Type B pancreatic cell (in vitro differentiated cells): ENCODE results near the gene NRP1. TPM values are rescaled to one million over a fixed set of nuclear protein-coding genes. Genes with fewer than 3 reads are reported as not detected.
A peak's percentile ranks its signal among the peaks of the same experiment; 100 is the strongest.

Source experiments
- DNase-seq: peaks from one replicate; pipeline ENCODE4 v3.0.0; 2021; ENCODE audit warnings: mixed read lengths; ENCODE audit not compliant: unreplicated experiment; ENCODE audit errors: extremely low spot score
- H3K27ac Mint-ChIP-seq: 2 replicates; pipeline ENCODE4 v1.8.0; 2021; ENCODE audit warnings: mild to moderate bottlenecking, mixed read lengths
- H3K27me3 Mint-ChIP-seq: 2 replicates; pipeline ENCODE4 v1.8.0; 2021; ENCODE audit warnings: mixed read lengths
- H3K36me3 Mint-ChIP-seq: 2 replicates; pipeline ENCODE4 v1.8.0; 2021; ENCODE audit warnings: mixed read lengths
- H3K4me1 Mint-ChIP-seq: one replicate; pipeline ENCODE4 v1.8.0; 2021; ENCODE audit warnings: mixed read lengths; ENCODE audit not compliant: unreplicated experiment
- H3K4me3 Mint-ChIP-seq: 2 replicates; pipeline ENCODE4 v1.8.0; 2021; ENCODE audit warnings: mild to moderate bottlenecking, mixed read lengths
- H3K9me3 Mint-ChIP-seq: 2 replicates; pipeline ENCODE4 v1.8.0; 2021; ENCODE audit warnings: mixed read lengths
- total RNA-seq: library from RNA; stranded (reverse); gene quantifications from 2 replicates; pipeline ENCODE4 v1.2.1, GENCODE V29; 2021; ENCODE audit warnings: low replicate concordance
- TF ChIP-seq, protein P1 (sequence below): fragments of 200-600 bp; sonication (generic); conservative IDR thresholded peaks from 2 replicates; pipeline ENCODE4 v1.5.0; 2021; ENCODE audit warnings: antibody characterized with exemption, mild to moderate bottlenecking

The NRP1 gene
- total RNA-seq, 1 donor from 2014 or later, result 70.7 TPM

DNA sequence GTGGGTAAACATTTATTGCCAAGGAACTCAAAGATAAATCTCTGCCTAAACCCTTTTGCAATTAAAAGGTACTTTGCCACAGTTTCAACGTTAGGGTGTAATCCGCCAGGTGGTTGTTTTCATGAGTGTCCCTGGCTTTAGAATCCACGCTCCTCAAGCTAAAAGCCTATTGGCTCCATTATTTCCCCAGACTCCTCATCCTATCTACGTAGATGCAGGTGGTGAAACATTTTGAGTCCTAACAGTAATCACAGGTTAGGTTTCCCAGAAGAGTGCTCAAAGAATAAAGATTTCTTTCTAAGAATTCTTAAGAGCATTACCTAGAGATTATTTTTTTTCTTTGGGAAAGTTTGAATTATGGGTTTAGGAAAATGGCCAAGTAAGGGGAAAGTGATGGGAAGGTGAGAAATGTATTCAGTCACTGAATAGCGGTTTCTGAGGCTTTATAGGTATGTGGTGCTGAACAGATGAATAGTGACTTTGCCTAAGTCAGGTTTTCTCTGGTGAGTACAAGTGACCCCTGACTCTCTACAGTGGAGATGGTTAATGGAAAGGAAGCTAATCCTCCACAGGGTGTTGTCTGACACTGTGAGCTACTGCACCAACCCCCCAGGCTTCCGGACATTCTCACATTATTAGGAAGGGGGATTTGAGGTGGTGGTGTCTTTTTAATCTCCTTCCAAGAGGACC lies 60.2 kb downstream of the NRP1 start:
- Mint-ChIP-seq H3K4me1 (peaks cover 32% of the 10 kb centered on the region), H3K27ac (no peak overlapping the region), H3K27me3 (no peaks in the 10 kb centered on the region), H3K9me3 (no peaks in the 10 kb centered on the region), H3K4me3 (no peak overlapping the region), H3K36me3 (peaks cover 14% of the 10 kb centered on the region)
- DNase-seq, result no peak
- TF ChIP-seq, protein P1, sequence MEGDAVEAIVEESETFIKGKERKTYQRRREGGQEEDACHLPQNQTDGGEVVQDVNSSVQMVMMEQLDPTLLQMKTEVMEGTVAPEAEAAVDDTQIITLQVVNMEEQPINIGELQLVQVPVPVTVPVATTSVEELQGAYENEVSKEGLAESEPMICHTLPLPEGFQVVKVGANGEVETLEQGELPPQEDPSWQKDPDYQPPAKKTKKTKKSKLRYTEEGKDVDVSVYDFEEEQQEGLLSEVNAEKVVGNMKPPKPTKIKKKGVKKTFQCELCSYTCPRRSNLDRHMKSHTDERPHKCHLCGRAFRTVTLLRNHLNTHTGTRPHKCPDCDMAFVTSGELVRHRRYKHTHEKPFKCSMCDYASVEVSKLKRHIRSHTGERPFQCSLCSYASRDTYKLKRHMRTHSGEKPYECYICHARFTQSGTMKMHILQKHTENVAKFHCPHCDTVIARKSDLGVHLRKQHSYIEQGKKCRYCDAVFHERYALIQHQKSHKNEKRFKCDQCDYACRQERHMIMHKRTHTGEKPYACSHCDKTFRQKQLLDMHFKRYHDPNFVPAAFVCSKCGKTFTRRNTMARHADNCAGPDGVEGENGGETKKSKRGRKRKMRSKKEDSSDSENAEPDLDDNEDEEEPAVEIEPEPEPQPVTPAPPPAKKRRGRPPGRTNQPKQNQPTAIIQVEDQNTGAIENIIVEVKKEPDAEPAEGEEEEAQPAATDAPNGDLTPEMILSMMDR, result no peak

DNA sequence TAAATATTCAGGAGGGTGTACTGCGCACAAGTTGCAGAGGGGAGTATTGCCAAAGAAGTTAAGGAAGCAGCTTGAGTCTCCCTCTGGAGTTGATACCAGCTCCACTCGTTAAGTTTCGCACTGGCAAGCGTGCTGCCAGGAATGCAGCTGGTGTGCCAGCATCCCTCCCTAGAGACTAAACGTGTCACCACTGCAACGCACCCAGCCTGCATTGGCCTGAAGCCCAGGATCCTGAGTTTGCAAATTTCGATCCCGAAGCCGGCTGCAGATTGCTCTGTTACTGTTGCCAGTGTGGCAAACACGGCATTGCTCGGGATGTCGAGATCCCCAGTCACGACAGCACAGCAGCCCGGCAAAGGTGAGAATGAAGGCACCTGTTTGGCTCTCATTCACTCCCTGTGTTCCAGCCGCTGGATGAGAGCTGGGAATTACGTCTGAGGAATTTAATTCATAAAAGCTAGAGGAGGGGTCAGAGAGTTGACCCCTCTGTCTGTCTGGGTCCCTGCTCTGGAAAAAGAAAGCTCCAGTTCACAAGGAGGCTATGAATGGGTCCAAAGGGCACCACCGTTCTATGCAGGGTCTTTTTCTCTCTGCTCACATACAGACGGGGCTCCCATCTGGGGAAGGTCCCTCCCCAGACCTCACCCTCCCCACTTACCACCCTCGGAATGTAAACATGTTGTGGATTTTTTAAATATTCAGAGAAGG lies 61.0 kb downstream of the NRP1 start:
- Mint-ChIP-seq H3K27ac (no peak overlapping the region), H3K9me3 (no peaks in the 10 kb centered on the region), H3K4me3 (no peak overlapping the region), H3K36me3 (peaks cover 14% of the 10 kb centered on the region), H3K4me1 (peaks cover 32% of the 10 kb centered on the region), H3K27me3 (no peaks in the 10 kb centered on the region)
- TF ChIP-seq, protein P1, result no peak
- DNase-seq, result no peak

DNA sequence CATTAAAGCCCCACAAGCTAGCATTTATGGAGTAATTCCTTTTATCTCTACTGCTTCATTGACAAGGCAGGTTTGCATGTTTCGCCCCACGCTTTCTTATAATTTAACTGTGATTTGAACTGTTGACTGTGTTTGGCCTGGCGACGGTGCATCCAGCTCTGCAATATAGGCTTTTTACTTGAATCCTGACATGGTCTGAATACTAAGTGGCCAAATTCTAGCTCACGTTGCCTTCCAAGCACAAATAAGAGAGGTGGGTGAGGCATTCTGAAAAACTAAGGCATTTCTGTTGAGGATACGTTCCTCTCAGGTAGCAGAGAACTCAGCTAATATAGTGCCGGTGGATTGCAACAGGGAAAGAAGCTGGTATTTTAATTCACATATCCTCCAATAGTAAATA lies 61.8 kb downstream of the NRP1 start:
- Mint-ChIP-seq H3K4me1 (peaks cover 32% of the 10 kb centered on the region), H3K27ac (no peak overlapping the region), H3K36me3 (peaks cover 15% of the 10 kb centered on the region), H3K27me3 (no peaks in the 10 kb centered on the region), H3K4me3 (no peak overlapping the region), H3K9me3 (no peaks in the 10 kb centered on the region)
- TF ChIP-seq, protein P1, result no peak
- DNase-seq, result no peak

DNA sequence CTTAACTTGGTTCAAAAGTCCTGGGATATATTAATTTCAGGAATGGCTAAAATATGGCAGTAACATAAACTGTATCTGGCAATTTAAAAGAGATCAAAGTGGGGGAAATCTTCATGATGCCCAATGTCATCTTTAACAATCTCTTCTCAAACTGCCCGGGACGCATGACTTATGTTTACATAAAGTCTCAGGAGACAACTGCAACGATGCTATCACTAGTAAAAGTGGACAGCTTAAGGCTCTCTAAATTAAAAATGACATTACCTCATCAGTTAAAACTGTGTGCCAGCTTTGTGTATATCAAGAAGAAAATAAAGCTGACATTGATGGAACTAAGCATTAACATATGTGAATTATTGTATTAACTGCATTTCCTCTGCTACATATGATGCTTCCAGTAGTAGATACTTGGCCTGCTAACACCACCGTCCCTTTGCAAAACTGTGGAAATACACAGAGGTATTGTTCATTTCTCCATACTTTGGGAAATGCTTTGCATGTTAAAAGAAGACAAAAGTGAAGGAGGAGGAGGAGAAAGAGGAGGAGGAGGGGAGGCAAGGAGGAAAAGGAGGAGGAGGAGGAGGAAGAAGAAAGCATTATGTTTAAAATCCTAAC lies 62.4 kb downstream of the NRP1 start:
- TF ChIP-seq, protein P1, result no peak
- peaks cover 32% of the 10 kb centered on the region for H3K4me1 Mint-ChIP-seq
- peaks cover 17% of the 10 kb centered on the region for H3K36me3 Mint-ChIP-seq
- DNase-seq, result no peak
- H3K27me3 Mint-ChIP-seq, result no peaks in the 10 kb centered on the region
- H3K9me3 Mint-ChIP-seq, result no peaks in the 10 kb centered on the region
- H3K27ac Mint-ChIP-seq, result no peak overlapping the region
- peak overlapping the region; percentile 32 for H3K4me3 Mint-ChIP-seq

DNA sequence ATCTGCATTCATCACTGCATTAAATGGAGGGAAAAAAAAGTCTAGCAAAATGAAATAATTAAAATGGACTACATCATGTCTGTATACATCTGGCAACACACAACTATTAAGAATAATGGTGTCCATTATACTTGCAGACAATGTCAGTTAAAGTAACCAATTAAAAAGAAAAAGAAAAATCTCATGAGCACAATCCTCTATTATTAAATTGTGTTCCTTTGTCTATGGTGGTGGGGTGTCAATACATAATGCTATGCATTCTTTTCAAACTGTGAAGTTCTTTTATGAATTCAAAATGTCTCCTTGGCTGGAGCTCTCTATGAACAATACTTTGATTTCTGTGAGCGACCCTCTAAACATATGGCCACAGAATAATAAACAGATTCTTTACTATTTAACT lies 63.5 kb downstream of the NRP1 start:
- H3K9me3 Mint-ChIP-seq, result no peaks in the 10 kb centered on the region
- DNase-seq, result no peak
- H3K4me1 Mint-ChIP-seq, result peaks cover 26% of the 10 kb centered on the region
- no peak overlapping the region for H3K4me3 Mint-ChIP-seq
- H3K27me3 Mint-ChIP-seq, result no peaks in the 10 kb centered on the region
- no peak overlapping the region for H3K27ac Mint-ChIP-seq
- TF ChIP-seq, protein P1, result no peak
- peaks cover 17% of the 10 kb centered on the region for H3K36me3 Mint-ChIP-seq
